Activated T-cell treated with anti-CD3 and anti-CD28 coated beads, Interleukin-2, amount 50 U/mL, for 4 hours (primary cell): Measurements from ENCODE around the gene CAMSAP1. TPM values are rescaled to one million over a fixed set of nuclear protein-coding genes. Genes with fewer than 3 reads are reported as not detected.

ENCODE experiments used
- ATAC-seq, 2 donors: fragments of 200-7000 bp; cut with Tn5 transposase; one replicate each; pipeline ENCODE4 v1.10.0; 2021
- DNase-seq: peaks from one replicate; pipeline ENCODE4 v3.0.0-alpha.2; 2020
- H3K27me3 Mint-ChIP-seq: one replicate; pipeline ENCODE4 v1.8.0; 2021; ENCODE audit warnings: low read depth, mixed read lengths
- H3K36me3 Mint-ChIP-seq: one replicate; pipeline ENCODE4 v1.8.0; 2022; ENCODE audit warnings: mixed read lengths; ENCODE audit not compliant: insufficient read depth
- H3K4me1 Mint-ChIP-seq: one replicate; pipeline ENCODE4 v1.8.0; 2021; ENCODE audit warnings: low read depth, mixed read lengths
- H3K4me3 Mint-ChIP-seq: one replicate; pipeline ENCODE4 v1.8.0; 2021; ENCODE audit warnings: mild to moderate bottlenecking, moderate library complexity, mixed read lengths
- H3K9me3 Mint-ChIP-seq: one replicate; pipeline ENCODE4 v1.8.0; 2021; ENCODE audit warnings: mixed read lengths
- total RNA-seq, 3 donors: library from RNA; stranded (reverse); gene quantifications; one replicate each; pipeline ENCODE4 v1.2.1, GENCODE V29; 2021

Gene CAMSAP1
- total RNA-seq, 3 donors from 2014 or later = 26.7 to 37.4 (median 29.2) TPM

DNA sequence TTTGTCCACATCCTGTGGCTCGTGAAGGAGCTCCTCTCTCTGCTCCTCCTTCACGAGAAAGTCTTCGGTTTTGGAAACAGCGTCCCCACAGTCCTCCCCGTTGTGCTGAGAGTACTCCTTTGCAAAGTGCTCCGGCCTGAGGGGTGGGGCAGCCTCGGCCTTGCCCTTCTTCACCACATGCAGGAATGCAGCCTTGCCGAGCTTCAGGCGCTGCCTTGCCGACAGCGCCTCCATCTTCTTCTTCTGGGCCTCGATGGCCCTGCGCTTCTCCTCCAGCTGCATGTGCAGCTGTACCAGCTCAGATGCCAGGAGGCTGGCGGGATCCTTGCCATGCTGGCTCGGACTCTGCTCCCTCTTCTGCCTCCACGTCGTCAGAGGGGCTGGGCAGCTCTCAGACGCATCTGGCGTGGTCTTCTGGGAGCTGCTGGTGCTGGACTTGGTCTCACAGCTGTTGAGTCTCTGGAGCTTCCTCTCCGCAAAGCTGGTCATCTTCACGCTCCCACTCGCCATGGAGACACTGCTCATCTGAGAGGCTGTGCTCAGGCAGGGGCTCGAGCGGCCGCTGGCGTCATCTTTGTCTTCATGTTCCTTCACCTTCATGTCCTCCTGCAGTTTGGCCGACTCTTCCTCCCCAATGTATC is 85.5 kb downstream of the CAMSAP1 start:
- H3K36me3 Mint-ChIP-seq = peaks cover 59% of the 10 kb centered on the region
- H3K9me3 Mint-ChIP-seq = no peaks in the 10 kb centered on the region
- no peaks in the 10 kb centered on the region for H3K27me3 Mint-ChIP-seq

GRCh38 chr9:135821116-135821515 is 86.2 kb downstream of the CAMSAP1 start:
- H3K9me3 Mint-ChIP-seq = no peaks in the 10 kb centered on the region
- H3K36me3 Mint-ChIP-seq = peaks cover 59% of the 10 kb centered on the region
- no peaks in the 10 kb centered on the region for H3K27me3 Mint-ChIP-seq
- ATAC-seq (no peak), DNase-seq (no peak)
- no peak overlapping the region for H3K4me3 Mint-ChIP-seq
- H3K4me1 Mint-ChIP-seq = peaks cover 2% of the 10 kb centered on the region

More for the DNA sequence above, 85.5 kb downstream of the CAMSAP1 start:
- Mint-ChIP-seq H3K4me3 (no peak overlapping the region), H3K4me1 (peaks cover 2% of the 10 kb centered on the region)
- DNase-seq (no peak), ATAC-seq (no peak)

- H3K4me1 Mint-ChIP-seq = peaks cover 2% of the 10 kb centered on the region
- H3K9me3 Mint-ChIP-seq = no peaks in the 10 kb centered on the region
- no peak for DNase-seq
- peaks cover 62% of the 10 kb centered on the region for H3K36me3 Mint-ChIP-seq
- ATAC-seq = no peak
- no peak overlapping the region for H3K4me3 Mint-ChIP-seq
- H3K27me3 Mint-ChIP-seq = no peaks in the 10 kb centered on the region
Measured at GRCh38 chr9:135820661-135821060, 86.7 kb downstream of the CAMSAP1 start.

- H3K9me3 Mint-ChIP-seq = no peaks in the 10 kb centered on the region
- no peak for ATAC-seq
- no peaks in the 10 kb centered on the region for H3K27me3 Mint-ChIP-seq
- H3K36me3 Mint-ChIP-seq = peaks cover 59% of the 10 kb centered on the region
- DNase-seq = no peak
- no peaks in the 10 kb centered on the region for H3K4me1 Mint-ChIP-seq
- no peak overlapping the region for H3K4me3 Mint-ChIP-seq
Measured at GRCh38 chr9:135819905-135820304, 87.4 kb downstream of the CAMSAP1 start.

GRCh38 chr9:135818718-135819475 is 88.4 kb downstream of the CAMSAP1 start:
- DNase-seq (no peak), ATAC-seq (no peak)
- H3K36me3 Mint-ChIP-seq = peaks cover 60% of the 10 kb centered on the region
- H3K27me3 Mint-ChIP-seq = no peaks in the 10 kb centered on the region
- no peak overlapping the region for H3K4me3 Mint-ChIP-seq
- H3K9me3 Mint-ChIP-seq = no peaks in the 10 kb centered on the region
- H3K4me1 Mint-ChIP-seq = no peaks in the 10 kb centered on the region

DNA sequence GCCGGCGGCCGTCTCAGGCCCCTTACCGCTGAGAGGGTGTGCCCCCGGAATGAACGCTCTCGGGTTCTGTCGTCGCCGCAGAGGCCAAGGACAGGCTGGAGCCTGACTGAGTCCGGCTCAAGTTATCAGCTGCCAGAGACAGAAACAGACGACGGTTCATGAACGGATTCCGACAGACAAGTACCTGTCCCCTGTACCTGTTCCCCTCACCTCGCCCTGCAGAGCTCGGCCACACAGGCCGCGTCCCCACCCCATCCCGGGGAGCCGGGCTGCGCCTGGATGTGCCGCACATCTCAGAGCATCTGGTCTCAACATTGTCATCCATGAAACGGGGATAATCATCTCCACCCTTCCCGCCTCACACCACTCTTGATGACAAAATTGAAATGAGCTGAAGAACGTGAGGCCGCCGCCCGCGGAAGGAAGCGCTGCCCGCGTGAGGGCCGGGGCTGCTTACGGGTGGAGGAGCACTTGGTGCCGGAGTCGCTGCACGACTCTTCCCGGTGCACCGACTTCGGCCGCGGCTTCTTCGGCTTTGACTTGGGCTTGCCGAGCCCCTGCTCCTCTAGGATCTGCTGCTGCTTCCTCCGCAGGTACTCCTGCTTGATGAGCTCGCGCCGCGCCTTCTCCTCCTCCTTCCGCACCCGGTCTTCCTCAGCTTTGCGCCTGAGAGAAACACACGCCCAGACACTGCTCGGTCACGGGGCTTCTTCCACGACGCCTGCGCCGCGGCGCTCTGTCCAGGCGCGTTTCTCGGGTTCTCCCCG is 89.2 kb downstream of the CAMSAP1 start:
- H3K27me3 Mint-ChIP-seq = no peaks in the 10 kb centered on the region
- peaks cover 55% of the 10 kb centered on the region for H3K36me3 Mint-ChIP-seq
- no peaks in the 10 kb centered on the region for H3K4me1 Mint-ChIP-seq
- DNase-seq (no peak), ATAC-seq (no peak)
- H3K9me3 Mint-ChIP-seq = no peaks in the 10 kb centered on the region
- H3K4me3 Mint-ChIP-seq = no peak overlapping the region

- H3K27me3 Mint-ChIP-seq = no peaks in the 10 kb centered on the region
- H3K4me3 Mint-ChIP-seq = no peak overlapping the region
- H3K36me3 Mint-ChIP-seq = peaks cover 47% of the 10 kb centered on the region
- DNase-seq (no peak), ATAC-seq (no peak)
- H3K9me3 Mint-ChIP-seq = no peaks in the 10 kb centered on the region
- no peaks in the 10 kb centered on the region for H3K4me1 Mint-ChIP-seq
Measured at GRCh38 chr9:135816651-135816970, 90.7 kb downstream of the CAMSAP1 start.

DNA sequence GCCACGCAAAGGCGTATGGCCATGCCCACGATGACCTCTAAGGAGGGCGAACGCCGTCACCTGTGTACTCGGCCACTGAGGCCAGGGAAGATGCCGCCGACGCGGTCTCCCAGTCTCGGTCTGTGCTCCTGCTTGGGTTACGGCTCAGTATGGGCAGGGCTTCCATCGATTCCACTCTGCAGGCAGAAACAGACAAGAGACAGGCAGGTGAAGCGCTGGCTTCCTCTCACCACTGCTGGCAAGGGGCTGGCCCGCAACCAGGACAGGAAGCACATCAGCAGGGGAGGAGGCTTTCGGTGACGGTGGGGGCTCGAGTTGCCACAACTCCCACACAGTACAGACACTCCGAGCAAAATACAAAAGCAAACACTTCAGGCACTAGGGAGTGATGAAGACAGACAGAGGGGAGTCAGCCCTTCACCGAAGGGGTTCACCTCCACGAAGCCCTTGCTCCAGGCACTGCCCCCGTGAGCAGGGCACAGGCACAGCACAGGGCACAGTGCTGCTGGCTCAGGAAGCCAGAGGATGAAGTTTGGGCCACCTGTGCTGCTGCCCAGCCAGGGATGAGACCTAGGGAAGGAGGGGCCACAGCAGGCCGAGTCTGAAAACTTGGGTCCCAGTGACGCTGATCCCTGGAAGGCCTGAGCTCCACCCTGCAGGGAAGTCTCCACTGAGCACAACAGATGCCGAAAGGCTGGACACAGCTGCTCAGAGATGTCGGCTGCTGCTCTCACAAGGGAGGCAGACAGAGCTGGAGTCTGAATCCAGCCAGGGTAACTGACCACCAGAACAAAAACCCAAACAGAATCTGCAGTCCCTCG is 91.3 kb downstream of the CAMSAP1 start:
- no peaks in the 10 kb centered on the region for H3K9me3 Mint-ChIP-seq

DNA sequence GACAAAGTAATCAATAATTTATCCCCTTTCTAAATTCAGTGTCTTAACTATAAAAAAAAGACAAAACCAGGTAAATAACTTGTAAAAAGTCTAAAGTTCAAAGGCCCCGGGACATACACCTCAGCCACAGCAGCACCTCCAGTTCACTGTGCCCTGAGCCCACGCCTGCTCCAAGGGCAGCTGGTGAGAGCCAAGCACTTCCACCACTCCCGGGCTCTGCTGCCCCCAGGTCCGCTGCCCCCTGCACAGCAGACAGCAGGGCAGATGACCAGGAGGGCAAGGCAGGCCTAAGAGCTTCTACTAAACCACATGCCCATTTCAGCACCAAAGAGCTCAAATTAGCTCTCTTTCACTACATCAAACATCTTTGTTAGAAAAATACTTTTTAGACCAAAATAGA is 91.9 kb downstream of the CAMSAP1 start:
- no peak for ATAC-seq
- Mint-ChIP-seq H3K27me3 (no peaks in the 10 kb centered on the region), H3K36me3 (peaks cover 59% of the 10 kb centered on the region), H3K9me3 (no peaks in the 10 kb centered on the region), H3K4me1 (no peaks in the 10 kb centered on the region), H3K4me3 (no peak overlapping the region)
- DNase-seq = no peak

More for the DNA sequence above, 91.3 kb downstream of the CAMSAP1 start:
- Mint-ChIP-seq H3K36me3 (peaks cover 53% of the 10 kb centered on the region), H3K4me1 (no peaks in the 10 kb centered on the region), H3K4me3 (no peak overlapping the region), H3K27me3 (no peaks in the 10 kb centered on the region)
- no peak for DNase-seq
- ATAC-seq = peak in 1 of 2 donors; percentile 30

DNA sequence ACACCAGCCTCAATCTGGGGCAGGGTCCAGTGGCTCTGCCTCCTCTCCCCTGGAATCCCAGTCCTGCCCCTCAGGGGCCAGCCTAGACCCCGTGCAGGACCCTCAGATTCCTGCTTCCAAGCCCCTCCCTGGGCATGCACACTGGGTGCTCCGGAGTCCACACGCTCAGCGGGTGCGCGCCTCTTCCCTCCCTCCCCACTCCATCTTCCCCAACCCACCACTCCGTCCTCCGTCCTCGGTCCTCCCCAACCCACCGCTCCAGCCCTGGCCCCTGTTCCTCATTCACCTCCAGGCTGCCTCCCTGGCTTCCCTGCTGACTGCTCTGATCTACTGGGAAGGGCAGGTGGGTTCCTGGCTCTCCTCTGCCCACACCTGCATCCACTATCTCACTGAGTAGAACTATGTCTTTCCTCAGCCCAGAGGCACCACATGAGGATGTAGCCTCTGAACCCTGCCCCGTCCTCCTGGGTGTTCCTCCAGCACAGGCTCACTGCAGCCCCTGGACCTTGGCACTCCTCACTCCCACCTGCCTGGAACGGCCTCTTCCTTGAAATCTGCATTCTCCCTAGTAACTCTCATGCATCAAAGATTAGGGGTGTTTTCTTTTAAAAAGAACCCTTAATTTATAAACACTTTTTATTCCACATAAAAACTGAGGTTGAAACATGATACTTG is 92.8 kb downstream of the CAMSAP1 start:
- peaks cover 57% of the 10 kb centered on the region for H3K36me3 Mint-ChIP-seq
- ATAC-seq (no peak), DNase-seq (no peak)
- no peaks in the 10 kb centered on the region for H3K27me3 Mint-ChIP-seq
- no peaks in the 10 kb centered on the region for H3K9me3 Mint-ChIP-seq
- H3K4me3 Mint-ChIP-seq = no peak overlapping the region
- H3K4me1 Mint-ChIP-seq = no peaks in the 10 kb centered on the region

DNA sequence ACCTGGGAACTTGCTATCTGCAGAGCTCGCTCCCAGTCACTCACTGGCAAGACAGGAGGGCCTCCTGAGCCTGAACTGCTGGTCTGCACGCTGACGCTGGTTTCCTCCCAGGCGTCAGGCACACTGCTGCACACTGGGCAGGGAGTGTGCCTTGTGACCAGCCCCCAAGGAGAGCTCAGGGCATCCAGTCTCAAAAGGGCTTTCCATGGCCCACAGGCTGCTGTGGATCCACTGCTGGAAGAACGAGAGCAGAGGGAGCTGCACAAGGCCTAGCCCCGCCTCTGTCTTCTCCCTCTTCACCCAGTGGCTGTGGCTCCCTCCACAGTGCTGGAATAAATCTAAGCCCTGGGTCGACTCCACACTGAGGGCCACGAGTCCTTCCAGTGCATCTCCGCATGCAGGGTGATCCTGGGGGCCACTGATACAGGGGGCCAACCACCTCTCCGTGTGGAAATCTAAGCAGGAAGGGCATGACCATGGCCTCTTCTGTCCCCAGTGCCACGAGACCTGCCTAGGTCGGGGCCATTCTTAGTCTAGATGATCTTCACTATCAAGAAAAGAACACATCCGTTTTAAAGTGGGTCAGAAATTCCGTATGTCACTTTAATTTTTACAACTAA is 93.6 kb downstream of the CAMSAP1 start:
- H3K4me1 Mint-ChIP-seq = no peaks in the 10 kb centered on the region
- no peak overlapping the region for H3K4me3 Mint-ChIP-seq
- ATAC-seq = no peak
- peaks cover 54% of the 10 kb centered on the region for H3K36me3 Mint-ChIP-seq
- no peak for DNase-seq
- H3K27me3 Mint-ChIP-seq = no peaks in the 10 kb centered on the region
- H3K9me3 Mint-ChIP-seq = no peaks in the 10 kb centered on the region

DNA sequence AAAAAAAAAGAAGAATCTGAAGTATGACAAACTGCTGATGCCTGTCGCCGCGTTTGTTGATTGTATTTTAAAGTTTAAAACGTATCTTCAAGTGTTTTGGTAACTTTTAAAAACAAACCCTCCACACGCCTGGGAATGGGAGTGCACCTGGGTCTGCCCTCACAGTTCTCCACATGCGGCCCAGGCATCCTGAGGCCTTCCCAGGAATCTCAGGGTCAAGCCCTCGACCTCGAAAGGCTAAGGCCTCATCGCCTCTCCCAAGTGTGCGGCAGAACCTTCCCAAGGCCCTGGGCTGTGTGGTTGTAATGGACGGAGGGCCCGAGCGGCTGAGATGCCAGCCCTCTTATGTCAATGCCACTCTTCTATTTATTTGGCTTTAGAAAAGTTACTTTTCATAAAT is 94.4 kb downstream of the CAMSAP1 start:
- H3K36me3 Mint-ChIP-seq = peaks cover 49% of the 10 kb centered on the region

GRCh38 chr9:135811801-135812200 is 95.5 kb downstream of the CAMSAP1 start:
- Mint-ChIP-seq H3K9me3 (no peaks in the 10 kb centered on the region), H3K36me3 (peaks cover 45% of the 10 kb centered on the region), H3K4me1 (peaks cover 3% of the 10 kb centered on the region), H3K27me3 (no peaks in the 10 kb centered on the region), H3K4me3 (no peak overlapping the region)
- DNase-seq (no peak), ATAC-seq (no peak)

More for the DNA sequence above, 94.4 kb downstream of the CAMSAP1 start:
- DNase-seq (no peak), ATAC-seq (no peak)
- Mint-ChIP-seq H3K27me3 (no peaks in the 10 kb centered on the region), H3K9me3 (no peaks in the 10 kb centered on the region), H3K4me3 (no peak overlapping the region), H3K4me1 (no peaks in the 10 kb centered on the region)
